Liver (tissue), 9 donors: ENCODE data around the gene PEAK1. TPM values are rescaled to one million over a fixed set of nuclear protein-coding genes. Genes with fewer than 3 reads are reported as not detected.

Source experiments
- DNase-seq: peaks from one replicate; pipeline ENCODE4 v3.0.0-alpha.2; 2017; ENCODE audit warnings: low spot score
- H3K27ac ChIP-seq, 2 donors: one replicate each; pipeline ENCODE4 v1.7.0; 2013; ENCODE audit warnings: inconsistent platforms in 2 of 2, low read length in 2 of 2, control low read depth in 1 of 2, low read depth in 1 of 2, mild to moderate bottlenecking in 1 of 2
- H3K27me3 ChIP-seq, 4 donors: one replicate each; pipeline versions ENCODE4 v1.6.1 to v1.7.0; 2013; ENCODE audit warnings: low read length in 3 of 4, inconsistent platforms in 1 of 4, mild to moderate bottlenecking in 1 of 4, moderate library complexity in 1 of 4; ENCODE audit not compliant: control insufficient read depth in 4 of 4, insufficient read depth in 4 of 4
- H3K36me3 ChIP-seq, 4 donors: one replicate each; pipeline versions ENCODE4 v1.6.1 to v1.7.0; 2013; ENCODE audit warnings: low read length in 3 of 4, mild to moderate bottlenecking in 3 of 4, low read depth in 1 of 4, moderate library complexity in 1 of 4; ENCODE audit not compliant: control insufficient read depth in 4 of 4, insufficient read depth in 3 of 4
- H3K4me1 ChIP-seq, 4 donors: one replicate each; pipeline versions ENCODE4 v1.6.1 to v1.7.0; 2013; ENCODE audit warnings: low read length in 3 of 4, mild to moderate bottlenecking in 3 of 4, moderate library complexity in 1 of 4; ENCODE audit not compliant: control insufficient read depth in 4 of 4, insufficient read depth in 4 of 4
- H3K4me3 ChIP-seq, 3 donors: one replicate each; pipeline versions ENCODE4 v1.6.1 to v1.7.0; 2013; ENCODE audit warnings: low read length in 3 of 3, control low read depth in 1 of 3, low read depth in 1 of 3, mild to moderate bottlenecking in 1 of 3
- H3K9ac ChIP-seq, 2 donors: one replicate each; pipeline ENCODE4 v1.7.0; 2013; ENCODE audit warnings: low read length in 2 of 2, mild to moderate bottlenecking in 2 of 2, moderate library complexity in 2 of 2, control low read depth in 1 of 2, low read depth in 1 of 2
- H3K9me3 ChIP-seq, 4 donors: one replicate each; pipeline versions ENCODE4 v1.6.1 to v1.7.0; 2013; ENCODE audit warnings: low read length in 3 of 4; ENCODE audit not compliant: control insufficient read depth in 4 of 4
- EGR1 ChIP-seq, 2 donors: IDR thresholded peaks; 2 replicates each; pipeline ENCODE4 v1.6.1; 2016 to 2018; ENCODE audit warnings: antibody characterized with exemption in 2 of 2, low read depth in 2 of 2
- FOXA1 ChIP-seq: IDR thresholded peaks from 2 replicates; pipeline ENCODE4 v1.6.1; 2016; ENCODE audit warnings: antibody characterized with exemption
- FOXA2 ChIP-seq: IDR thresholded peaks from 2 replicates; pipeline ENCODE4 v1.6.1; 2016; ENCODE audit warnings: antibody characterized with exemption
- GABPA ChIP-seq, 2 donors: IDR thresholded peaks in 1 of 2; conservative IDR thresholded peaks in 1 of 2; 2 replicates each; pipeline ENCODE4 v1.6.1; 2016; ENCODE audit warnings: antibody characterized with exemption in 2 of 2, mild to moderate bottlenecking in 1 of 2, moderate library complexity in 1 of 2
- HNF4A ChIP-seq, 2 donors: conservative IDR thresholded peaks; 2 replicates each; pipeline ENCODE4 v1.6.1; 2016; ENCODE audit warnings: antibody characterized with exemption in 2 of 2, mild to moderate bottlenecking in 2 of 2
- HNF4G ChIP-seq: IDR thresholded peaks from 2 replicates; pipeline ENCODE4 v1.6.1; 2016; ENCODE audit warnings: antibody characterized with exemption
- JUND ChIP-seq, 2 donors: IDR thresholded peaks; 2 replicates each; pipeline ENCODE4 v1.6.1; 2016; ENCODE audit warnings: antibody characterized with exemption in 2 of 2
- NR2F2 ChIP-seq: IDR thresholded peaks from 2 replicates; pipeline ENCODE4 v1.6.1; 2016; ENCODE audit warnings: antibody characterized with exemption
- RAD21 ChIP-seq, 2 donors: IDR thresholded peaks; 2 replicates each; pipeline ENCODE4 v1.6.1; 2016; ENCODE audit warnings: antibody characterized with exemption in 2 of 2, mild to moderate bottlenecking in 2 of 2
- REST ChIP-seq: IDR thresholded peaks from 2 replicates; pipeline ENCODE4 v1.6.1; 2016; ENCODE audit warnings: antibody characterized with exemption, mild to moderate bottlenecking
- RXRA ChIP-seq, 2 donors: IDR thresholded peaks; 2 replicates each; pipeline ENCODE4 v1.6.1; 2017 to 2018; ENCODE audit warnings: antibody characterized with exemption in 2 of 2, mild to moderate bottlenecking in 1 of 2
- SP1 ChIP-seq: IDR thresholded peaks from 2 replicates; pipeline ENCODE4 v1.6.1; 2018; ENCODE audit warnings: antibody characterized with exemption, mild to moderate bottlenecking
- TAF1 ChIP-seq: conservative IDR thresholded peaks from 2 replicates; pipeline ENCODE4 v1.6.1; 2016; ENCODE audit warnings: antibody characterized with exemption, mild to moderate bottlenecking
- YY1 ChIP-seq: IDR thresholded peaks from 2 replicates; pipeline ENCODE4 v1.6.1; 2016; ENCODE audit warnings: antibody characterized with exemption, mild to moderate bottlenecking
- WGBS: extraction: QIAGEN DNeasy Blood & Tissue Kit; methylation state at CpG from one replicate; pipeline ENCODE4 v1.1.7; 2013; 5-methylcytosine and 5-hydroxymethylcytosine counted together
- polyA plus RNA-seq, 2 donors: library from polyadenylated mRNA; stranded (reverse) in 1 of 2; unstranded in 1 of 2; fragments of 200-250 nt in 1 of 2; fragments of >200 nt in 1 of 2; fragmentation: Nextera tagmentation in 1 of 2; extraction: Ambion mirVana in 1 of 2; gene quantifications; one replicate each; pipeline versions ENCODE4 v1.2.1 to v1.2.3, GENCODE V29; 2013 to 2015
- total RNA-seq, 2 donors: library from RNA; depleted of rRNA; stranded (reverse); fragments of >200 nt; gene quantifications; one replicate each; pipeline ENCODE4 v1.2.3, GENCODE V29; 2014
- TF ChIP-seq, protein P1 (sequence below): IDR thresholded peaks from 2 replicates; pipeline ENCODE4 v1.6.1; 2016; ENCODE audit warnings: antibody characterized with exemption
- TF ChIP-seq, protein P2 (sequence below): IDR thresholded peaks from 2 replicates; pipeline ENCODE4 v1.6.1; 2016; ENCODE audit warnings: antibody characterized with exemption
- TF ChIP-seq, protein P3 (sequence below): fragments of 150-350 bp; IDR thresholded peaks from 2 replicates; pipeline ENCODE4 v1.5.1; 2017; ENCODE audit warnings: improper control_type of control experiment, low read depth, low read length; ENCODE audit not compliant: missing input control
- donor health status: healthy.
- donor health status: healthy.
- donor health status: healthy.
- donor health status: healthy.
- donor health status: healthy.

Gene PEAK1
- total and polyA plus RNA-seq, 4 donors, result 1.8 to 14.9 (median 5.8) TPM

GRCh38 chr15:77296773-77297337 is 123.0 kb downstream of the PEAK1 start:
- H3K4me1 ChIP-seq, result no peaks in the 10 kb centered on the region
- H3K4me3 ChIP-seq, result no peak overlapping the region
- no peaks in the 10 kb centered on the region for H3K27me3 ChIP-seq
- H3K27ac ChIP-seq, result no peak overlapping the region
- H3K9me3 ChIP-seq, result peaks cover 0 to 1% (median 0%) of the 10 kb centered on the region in 4 donors
- no peak for DNase-seq
- WGBS, result 72% methylated on average over 2 of the region's 2 CpGs
- TF ChIP-seq HNF4A (conservative IDR thresholded peaks at IDR 0.05) (no peak), FOXA1 (no peak), NR2F2 (no peak), RXRA (IDR thresholded peaks at IDR 0.05) (no peak), FOXA2 (no peak), REST (no peak), RAD21 (IDR thresholded peaks at IDR 0.05) (no peak), SP1 (no peak), EGR1 (IDR thresholded peaks at IDR 0.05; ENCODE audit: low read depth in 2 of 2) (no peak), GABPA (IDR thresholded peaks at IDR 0.05 in 1 of 2, conservative IDR thresholded peaks at IDR 0.05 in 1 of 2) (no peak), JUND (IDR thresholded peaks at IDR 0.05) (no peak)
- TF ChIP-seq, protein P1, sequence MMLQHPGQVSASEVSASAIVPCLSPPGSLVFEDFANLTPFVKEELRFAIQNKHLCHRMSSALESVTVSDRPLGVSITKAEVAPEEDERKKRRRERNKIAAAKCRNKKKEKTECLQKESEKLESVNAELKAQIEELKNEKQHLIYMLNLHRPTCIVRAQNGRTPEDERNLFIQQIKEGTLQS, result no peak
- TF ChIP-seq, protein P2, sequence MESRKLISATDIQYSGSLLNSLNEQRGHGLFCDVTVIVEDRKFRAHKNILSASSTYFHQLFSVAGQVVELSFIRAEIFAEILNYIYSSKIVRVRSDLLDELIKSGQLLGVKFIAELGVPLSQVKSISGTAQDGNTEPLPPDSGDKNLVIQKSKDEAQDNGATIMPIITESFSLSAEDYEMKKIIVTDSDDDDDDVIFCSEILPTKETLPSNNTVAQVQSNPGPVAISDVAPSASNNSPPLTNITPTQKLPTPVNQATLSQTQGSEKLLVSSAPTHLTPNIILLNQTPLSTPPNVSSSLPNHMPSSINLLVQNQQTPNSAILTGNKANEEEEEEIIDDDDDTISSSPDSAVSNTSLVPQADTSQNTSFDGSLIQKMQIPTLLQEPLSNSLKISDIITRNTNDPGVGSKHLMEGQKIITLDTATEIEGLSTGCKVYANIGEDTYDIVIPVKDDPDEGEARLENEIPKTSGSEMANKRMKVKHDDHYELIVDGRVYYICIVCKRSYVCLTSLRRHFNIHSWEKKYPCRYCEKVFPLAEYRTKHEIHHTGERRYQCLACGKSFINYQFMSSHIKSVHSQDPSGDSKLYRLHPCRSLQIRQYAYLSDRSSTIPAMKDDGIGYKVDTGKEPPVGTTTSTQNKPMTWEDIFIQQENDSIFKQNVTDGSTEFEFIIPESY, result no peak
- TF ChIP-seq, protein P3, sequence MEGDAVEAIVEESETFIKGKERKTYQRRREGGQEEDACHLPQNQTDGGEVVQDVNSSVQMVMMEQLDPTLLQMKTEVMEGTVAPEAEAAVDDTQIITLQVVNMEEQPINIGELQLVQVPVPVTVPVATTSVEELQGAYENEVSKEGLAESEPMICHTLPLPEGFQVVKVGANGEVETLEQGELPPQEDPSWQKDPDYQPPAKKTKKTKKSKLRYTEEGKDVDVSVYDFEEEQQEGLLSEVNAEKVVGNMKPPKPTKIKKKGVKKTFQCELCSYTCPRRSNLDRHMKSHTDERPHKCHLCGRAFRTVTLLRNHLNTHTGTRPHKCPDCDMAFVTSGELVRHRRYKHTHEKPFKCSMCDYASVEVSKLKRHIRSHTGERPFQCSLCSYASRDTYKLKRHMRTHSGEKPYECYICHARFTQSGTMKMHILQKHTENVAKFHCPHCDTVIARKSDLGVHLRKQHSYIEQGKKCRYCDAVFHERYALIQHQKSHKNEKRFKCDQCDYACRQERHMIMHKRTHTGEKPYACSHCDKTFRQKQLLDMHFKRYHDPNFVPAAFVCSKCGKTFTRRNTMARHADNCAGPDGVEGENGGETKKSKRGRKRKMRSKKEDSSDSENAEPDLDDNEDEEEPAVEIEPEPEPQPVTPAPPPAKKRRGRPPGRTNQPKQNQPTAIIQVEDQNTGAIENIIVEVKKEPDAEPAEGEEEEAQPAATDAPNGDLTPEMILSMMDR, result no peak
- no peaks in the 10 kb centered on the region for H3K36me3 ChIP-seq
- no peak overlapping the region for H3K9ac ChIP-seq

DNA sequence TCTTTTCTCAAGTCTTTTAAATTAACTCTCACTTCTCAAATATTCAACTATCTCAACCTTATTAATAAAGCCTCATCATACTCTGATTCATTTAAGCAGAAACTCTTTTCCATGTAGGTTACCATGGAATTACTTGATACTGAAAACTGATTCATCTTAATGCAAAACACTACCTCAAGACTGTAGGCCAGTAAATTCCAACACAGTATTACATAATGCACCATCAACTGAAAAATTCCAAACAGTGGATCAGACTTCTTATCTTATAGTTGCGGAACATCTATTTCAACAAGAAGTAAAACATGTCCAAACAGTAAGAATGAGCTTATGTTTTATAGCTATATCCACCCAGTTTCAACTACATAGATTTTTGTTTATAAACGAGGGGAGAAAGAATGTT is 124.5 kb downstream of the PEAK1 start:
- Histone ChIP-seq H3K27ac (no peak overlapping the region), H3K9me3 (peaks cover 0 to 1% (median 0%) of the 10 kb centered on the region in 4 donors), H3K4me1 (no peaks in the 10 kb centered on the region), H3K27me3 (no peaks in the 10 kb centered on the region), H3K36me3 (no peaks in the 10 kb centered on the region), H3K9ac (no peak overlapping the region), H3K4me3 (no peak overlapping the region)
- no peak for DNase-seq
- 80% methylated on average over 2 of the region's 2 CpGs for WGBS
- TF ChIP-seq HNF4A (conservative IDR thresholded peaks at IDR 0.05) (no peak), FOXA2 (no peak), GABPA (IDR thresholded peaks at IDR 0.05 in 1 of 2, conservative IDR thresholded peaks at IDR 0.05 in 1 of 2) (no peak), REST (no peak), HNF4G (no peak), RAD21 (IDR thresholded peaks at IDR 0.05) (no peak), TAF1 (no peak), YY1 (no peak), EGR1 (IDR thresholded peaks at IDR 0.05; ENCODE audit: low read depth in 2 of 2) (no peak)
- TF ChIP-seq, protein P2, result no peak
